ENCODE results near the gene SPP1.

The SPP1 gene

DNA sequence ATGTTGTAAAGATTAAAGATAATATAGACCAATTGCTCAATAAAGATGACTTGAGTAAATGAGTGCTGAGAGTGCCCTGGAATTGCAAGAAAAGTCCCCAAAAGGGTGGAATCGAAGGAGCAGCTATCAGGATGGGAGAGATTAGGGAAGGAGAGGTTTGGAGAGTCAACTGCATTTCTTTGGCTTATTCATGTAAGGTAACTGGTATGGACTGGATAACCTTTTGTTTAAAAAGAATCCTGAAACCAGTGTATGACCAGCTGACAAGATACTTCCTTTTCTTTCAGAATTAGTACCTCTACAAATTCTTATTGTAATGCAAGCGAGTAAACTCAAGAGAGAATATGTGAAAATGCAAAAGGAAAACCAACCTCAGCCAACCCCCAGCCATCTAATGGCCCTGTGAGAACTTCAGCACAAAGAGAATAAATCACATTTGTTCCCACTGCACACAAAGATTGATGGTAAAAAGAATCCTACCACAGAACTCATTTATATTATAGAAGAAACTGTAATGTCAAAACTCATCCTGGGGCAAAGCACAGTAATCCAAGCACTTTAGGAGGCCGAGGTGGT is 24.5 kb upstream of the SPP1 start:
- no peak overlapping the region for H3K4me3 ChIP-seq (ENCODE audit: low read length)
- TF ChIP-seq, protein P1, sequence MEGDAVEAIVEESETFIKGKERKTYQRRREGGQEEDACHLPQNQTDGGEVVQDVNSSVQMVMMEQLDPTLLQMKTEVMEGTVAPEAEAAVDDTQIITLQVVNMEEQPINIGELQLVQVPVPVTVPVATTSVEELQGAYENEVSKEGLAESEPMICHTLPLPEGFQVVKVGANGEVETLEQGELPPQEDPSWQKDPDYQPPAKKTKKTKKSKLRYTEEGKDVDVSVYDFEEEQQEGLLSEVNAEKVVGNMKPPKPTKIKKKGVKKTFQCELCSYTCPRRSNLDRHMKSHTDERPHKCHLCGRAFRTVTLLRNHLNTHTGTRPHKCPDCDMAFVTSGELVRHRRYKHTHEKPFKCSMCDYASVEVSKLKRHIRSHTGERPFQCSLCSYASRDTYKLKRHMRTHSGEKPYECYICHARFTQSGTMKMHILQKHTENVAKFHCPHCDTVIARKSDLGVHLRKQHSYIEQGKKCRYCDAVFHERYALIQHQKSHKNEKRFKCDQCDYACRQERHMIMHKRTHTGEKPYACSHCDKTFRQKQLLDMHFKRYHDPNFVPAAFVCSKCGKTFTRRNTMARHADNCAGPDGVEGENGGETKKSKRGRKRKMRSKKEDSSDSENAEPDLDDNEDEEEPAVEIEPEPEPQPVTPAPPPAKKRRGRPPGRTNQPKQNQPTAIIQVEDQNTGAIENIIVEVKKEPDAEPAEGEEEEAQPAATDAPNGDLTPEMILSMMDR (IDR thresholded peaks at IDR 0.05; ENCODE audit: insufficient read depth, low read depth, low read length, missing control alignments) = no peak
- no peak for DNase-seq (ENCODE audit: low read depth)

DNA sequence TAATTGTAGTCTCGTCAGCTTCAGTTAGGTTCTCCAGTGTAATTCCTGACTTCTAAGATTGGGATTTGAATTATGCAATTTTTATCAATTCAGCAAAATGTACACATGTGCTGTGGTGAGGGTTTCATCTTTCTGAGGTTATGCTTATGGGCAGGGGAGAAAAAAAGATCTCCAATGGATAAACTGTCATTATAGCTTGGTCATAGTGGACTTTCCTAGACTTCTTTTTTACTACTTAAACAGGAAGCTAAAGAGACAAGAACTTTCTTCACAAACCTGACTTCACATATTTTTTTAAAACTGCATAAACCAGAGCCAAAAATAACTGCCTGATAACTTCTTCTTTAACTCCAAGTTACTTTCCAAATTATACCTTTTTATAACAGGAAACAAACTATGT is 21.7 kb upstream of the SPP1 start:
- TF ChIP-seq, protein P1 (IDR thresholded peaks at IDR 0.05; ENCODE audit: insufficient read depth, low read depth, low read length, missing control alignments) = no peak
- H3K4me3 ChIP-seq (ENCODE audit: low read length) = no peak overlapping the region
- no peak for DNase-seq (ENCODE audit: low read depth)

DNA sequence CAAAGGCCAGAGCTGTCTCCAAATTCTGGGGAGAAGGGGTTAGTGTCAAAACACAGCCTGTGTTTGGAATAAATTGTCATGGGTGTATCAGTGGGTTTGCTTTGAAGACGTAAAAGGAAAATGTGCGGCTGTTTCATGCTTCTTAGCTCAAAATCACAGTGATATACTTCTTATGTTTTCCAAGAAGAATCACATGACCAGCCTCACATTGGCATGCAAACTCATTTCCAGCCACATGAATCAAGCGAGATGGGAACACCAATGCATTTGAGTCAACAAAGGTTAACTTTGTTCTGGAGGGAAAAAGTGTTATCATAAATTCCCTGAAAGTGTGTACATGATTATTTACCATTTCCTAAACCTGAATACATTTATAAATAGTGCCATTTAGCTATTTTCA is 19.0 kb upstream of the SPP1 start:
- no peak for DNase-seq (ENCODE audit: low read depth)
- H3K4me3 ChIP-seq (ENCODE audit: low read length) = no peak overlapping the region
- TF ChIP-seq, protein P1 (IDR thresholded peaks at IDR 0.05; ENCODE audit: insufficient read depth, low read depth, low read length, missing control alignments) = no peak

DNA sequence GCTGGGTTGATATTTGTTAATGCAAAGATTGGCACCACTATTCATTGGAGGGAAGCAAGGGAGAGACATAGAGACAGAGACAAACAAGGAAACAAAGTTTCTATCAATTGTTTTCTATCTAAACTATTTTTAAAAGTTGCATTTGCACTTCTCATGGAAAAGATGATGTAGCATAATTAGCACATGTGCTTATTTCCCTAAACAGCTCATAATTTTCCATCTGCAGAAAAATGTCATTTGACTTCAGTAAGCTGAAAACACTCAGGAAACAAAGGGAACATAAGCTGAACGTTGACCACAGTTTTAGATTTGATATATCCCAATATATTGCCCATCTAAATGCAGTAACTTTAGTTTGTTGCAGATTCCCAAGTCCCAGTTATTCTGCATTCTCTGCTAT is 18.5 kb upstream of the SPP1 start:
- TF ChIP-seq, protein P1 (IDR thresholded peaks at IDR 0.05; ENCODE audit: insufficient read depth, low read depth, low read length, missing control alignments) = no peak
- no peak for DNase-seq (ENCODE audit: low read depth)
- H3K4me3 ChIP-seq (ENCODE audit: low read length) = no peak overlapping the region

DNA sequence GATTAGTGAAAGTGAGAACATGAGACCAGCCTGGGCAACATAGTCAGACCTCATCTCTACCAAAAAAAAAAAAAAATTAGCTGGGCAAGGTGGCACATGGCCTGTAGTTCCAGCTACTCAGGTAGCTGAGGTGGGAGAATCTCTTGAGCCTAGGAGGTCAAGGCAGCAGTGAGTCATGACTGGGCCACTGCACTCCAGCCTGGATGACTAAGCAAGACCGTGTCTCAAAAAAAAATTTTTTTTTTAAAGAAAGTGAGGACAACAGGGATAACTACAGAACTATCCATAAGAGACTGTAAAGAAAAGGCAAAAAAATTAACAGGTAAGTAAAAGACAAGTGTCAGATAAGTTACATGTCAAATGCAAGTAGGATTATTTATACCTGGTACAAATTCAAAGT is 13.5 kb upstream of the SPP1 start:
- no peak overlapping the region for H3K4me3 ChIP-seq (ENCODE audit: low read length)
- DNase-seq (ENCODE audit: low read depth) = peak; percentile 61
- TF ChIP-seq, protein P1 (IDR thresholded peaks at IDR 0.05; ENCODE audit: insufficient read depth, low read depth, low read length, missing control alignments) = no peak

DNA sequence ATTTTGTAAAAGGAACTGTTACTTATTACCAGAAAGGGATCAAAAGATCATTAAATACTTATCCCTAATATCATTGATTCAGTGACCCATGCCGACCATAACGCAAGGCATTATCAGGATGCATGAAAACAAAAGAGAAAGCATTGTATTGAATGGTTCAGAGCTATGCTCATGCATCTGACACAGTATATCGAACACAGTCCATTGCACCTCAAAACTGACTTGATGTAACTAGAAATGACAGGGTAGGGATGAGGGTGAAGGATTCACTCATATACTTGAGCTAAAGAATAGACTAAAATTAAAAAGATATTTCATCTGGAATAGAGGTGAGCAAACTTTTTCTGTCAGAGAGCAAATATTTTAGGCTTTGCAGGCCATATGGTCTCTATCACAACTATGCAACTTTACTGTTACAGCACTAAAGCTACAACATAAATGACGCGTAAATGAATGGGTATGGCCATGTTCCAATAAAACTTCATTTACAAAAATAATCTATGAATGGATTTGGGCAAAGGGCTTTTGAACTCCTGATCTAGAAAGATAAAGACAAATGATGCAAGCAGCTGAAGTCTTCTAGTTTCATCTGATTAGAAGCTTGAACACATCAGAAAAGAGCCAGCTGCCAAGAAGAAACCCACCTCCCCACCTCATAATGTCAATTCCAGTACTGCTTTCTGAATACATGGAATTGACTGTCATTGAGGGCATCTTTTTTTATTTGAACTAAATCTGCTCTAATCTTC is 12.9 kb upstream of the SPP1 start:
- TF ChIP-seq, protein P1 (IDR thresholded peaks at IDR 0.05; ENCODE audit: insufficient read depth, low read depth, low read length, missing control alignments) = no peak
- no peak for DNase-seq (ENCODE audit: low read depth)
- no peak overlapping the region for H3K4me3 ChIP-seq (ENCODE audit: low read length)
